GM12874 (cell line): Measurements from ENCODE around the gene SLC26A11.

Experiments
- TF ChIP-seq, protein P1 (sequence below): IDR thresholded peaks from 2 replicates; pipeline ENCODE4 v1.5.1; 2011; ENCODE audit warnings: low read depth, mild to moderate bottlenecking, control low read depth, low read length, moderate library complexity; ENCODE audit not compliant: insufficient read depth

SLC26A11 gene

DNA sequence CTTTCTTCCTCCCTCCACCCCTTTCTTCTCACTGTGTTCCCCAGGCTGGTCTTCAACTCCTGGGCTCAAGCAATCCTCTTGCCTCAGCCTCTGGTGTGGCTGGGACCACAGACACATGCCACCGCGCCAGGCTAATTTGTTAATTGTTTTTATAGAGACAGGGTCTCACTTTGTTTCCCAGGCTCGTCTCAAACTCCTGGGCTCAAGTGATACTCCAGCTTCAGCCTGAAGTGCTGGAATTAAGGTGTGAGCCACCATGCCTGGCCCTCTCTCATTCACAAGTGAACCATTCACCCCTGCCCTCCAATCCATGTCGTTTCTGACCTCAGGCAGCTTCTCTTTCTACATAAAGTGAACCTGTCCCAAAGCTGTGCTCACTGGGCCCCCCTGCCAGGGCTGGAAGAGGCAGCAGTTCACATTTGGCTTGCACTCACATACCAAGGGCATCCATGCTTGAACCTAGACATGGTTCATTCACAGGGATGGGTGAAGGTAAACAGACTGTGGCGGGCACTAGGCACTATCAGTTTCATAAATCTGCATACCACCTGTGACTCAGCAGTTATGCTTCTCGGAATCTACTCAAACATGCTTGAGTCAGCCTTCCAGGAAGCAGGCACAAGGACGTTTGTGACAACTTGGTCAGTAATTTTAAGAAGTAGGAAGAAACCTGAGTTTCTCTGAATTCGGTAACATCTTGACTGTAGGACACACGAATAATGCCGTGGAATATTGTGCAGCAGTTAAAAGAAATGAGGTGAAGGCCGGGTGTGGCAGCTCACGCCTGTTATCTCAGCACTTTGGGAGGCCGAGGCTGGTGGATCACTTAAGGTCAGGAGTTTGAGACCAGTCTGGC is 34.4 kb downstream of the SLC26A11 start:
- TF ChIP-seq, protein P1, sequence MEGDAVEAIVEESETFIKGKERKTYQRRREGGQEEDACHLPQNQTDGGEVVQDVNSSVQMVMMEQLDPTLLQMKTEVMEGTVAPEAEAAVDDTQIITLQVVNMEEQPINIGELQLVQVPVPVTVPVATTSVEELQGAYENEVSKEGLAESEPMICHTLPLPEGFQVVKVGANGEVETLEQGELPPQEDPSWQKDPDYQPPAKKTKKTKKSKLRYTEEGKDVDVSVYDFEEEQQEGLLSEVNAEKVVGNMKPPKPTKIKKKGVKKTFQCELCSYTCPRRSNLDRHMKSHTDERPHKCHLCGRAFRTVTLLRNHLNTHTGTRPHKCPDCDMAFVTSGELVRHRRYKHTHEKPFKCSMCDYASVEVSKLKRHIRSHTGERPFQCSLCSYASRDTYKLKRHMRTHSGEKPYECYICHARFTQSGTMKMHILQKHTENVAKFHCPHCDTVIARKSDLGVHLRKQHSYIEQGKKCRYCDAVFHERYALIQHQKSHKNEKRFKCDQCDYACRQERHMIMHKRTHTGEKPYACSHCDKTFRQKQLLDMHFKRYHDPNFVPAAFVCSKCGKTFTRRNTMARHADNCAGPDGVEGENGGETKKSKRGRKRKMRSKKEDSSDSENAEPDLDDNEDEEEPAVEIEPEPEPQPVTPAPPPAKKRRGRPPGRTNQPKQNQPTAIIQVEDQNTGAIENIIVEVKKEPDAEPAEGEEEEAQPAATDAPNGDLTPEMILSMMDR, result no peak

- TF ChIP-seq, protein P1, result no peak
Observed at GRCh38 chr17:80256034-80256350, 35.8 kb downstream of the SLC26A11 start.

- TF ChIP-seq, protein P1, result no peak
Observed at GRCh38 chr17:80257716-80258213, 37.5 kb downstream of the SLC26A11 start.

GRCh38 chr17:80259457-80260068 is 39.3 kb downstream of the SLC26A11 start:
- TF ChIP-seq, protein P1, result no peak

- TF ChIP-seq, protein P1, result no peak
Observed at GRCh38 chr17:80260069-80260535, 39.9 kb downstream of the SLC26A11 start.

GRCh38 chr17:80260791-80261158 is 40.5 kb downstream of the SLC26A11 start, which contains the start of gene RNF213:
RNF213 (plus strand) TSS chr17:80260852; CDS start chr17:80263682, 2,830 bp downstream.
- TF ChIP-seq, protein P1, result no peak

- TF ChIP-seq, protein P1, result no peak
Observed at GRCh38 chr17:80261159-80261894, 41.1 kb downstream of the SLC26A11 start.
